SKM-1 (cell line): ENCODE measurements around the gene CEP41.
A peak's percentile ranks its signal among the peaks of the same experiment; 100 is the strongest.

Experiments used
- DNase-seq: peaks from one replicate; lab custom pipeline; 2025; ENCODE audit not compliant: unreplicated experiment; lab: John Stamatoyannopoulos, UW

CEP41 gene

GRCh38 chr7:130440527-130441365 is at the start of gene CEP41:
CEP41 (minus strand) TSS chr7:130441016; CDS start chr7:130440966, 50 bp downstream.
- DNase-seq: peak; percentile 95

- DNase-seq: no peak
Measured at GRCh38 chr7:130490311-130490791, 49.5 kb upstream of the CEP41 start.

GRCh38 chr7:130489140-130489983 is 48.5 kb upstream of the CEP41 start:
- no peak for DNase-seq

GRCh38 chr7:130488392-130489139 is 47.8 kb upstream of the CEP41 start:
- no peak for DNase-seq

GRCh38 chr7:130486954-130487436 is 46.2 kb upstream of the CEP41 start:
- DNase-seq: no peak

- peak; percentile 29 for DNase-seq
Measured at GRCh38 chr7:130486114-130486953, 45.5 kb upstream of the CEP41 start.

GRCh38 chr7:130485734-130486113 is 44.9 kb upstream of the CEP41 start:
- DNase-seq: no peak

GRCh38 chr7:130483031-130483430 is 42.2 kb upstream of the CEP41 start:
- no peak for DNase-seq

GRCh38 chr7:130481898-130482297 is 41.1 kb upstream of the CEP41 start:
- DNase-seq: no peak

GRCh38 chr7:130479716-130480400 is 39.0 kb upstream of the CEP41 start:
- DNase-seq: no peak

- no peak for DNase-seq
Measured at GRCh38 chr7:130478991-130479390, 38.2 kb upstream of the CEP41 start.

GRCh38 chr7:130476297-130477150 is 35.7 kb upstream of the CEP41 start:
- no peak for DNase-seq

GRCh38 chr7:130475776-130476175 is 35.0 kb upstream of the CEP41 start:
- DNase-seq: no peak

GRCh38 chr7:130473876-130474275 is 33.1 kb upstream of the CEP41 start:
- no peak for DNase-seq

GRCh38 chr7:130473289-130473688 is 32.5 kb upstream of the CEP41 start:
- peak; percentile 62 for DNase-seq

GRCh38 chr7:130471974-130472373 is 31.2 kb upstream of the CEP41 start:
- no peak for DNase-seq

- no peak for DNase-seq
Measured at GRCh38 chr7:130468612-130469011, 27.8 kb upstream of the CEP41 start.

GRCh38 chr7:130463553-130464434 is 23.0 kb upstream of the CEP41 start:
- DNase-seq: no peak
